Measurements from ENCODE around the gene IER5L. TPM values are rescaled to one million over a fixed set of nuclear protein-coding genes. Genes with fewer than 3 reads are reported as not detected.

The IER5L gene
- polyA plus RNA-seq, 1 donor (not counting 4 experiments of a cell fraction or from before 2014, with no cell fraction given), result 2.1 TPM

- Histone ChIP-seq H2AFZ (ENCODE audit: control insufficient read depth, low read length) (no peak overlapping the region), H3K4me3 (ENCODE audit: control insufficient read depth in 2 of 3, extremely low read depth in 1 of 3, insufficient read depth in 2 of 3, low read depth in 1 of 3, low read length in 3 of 3) (no peak overlapping the region), H4K20me1 (ENCODE audit: control insufficient read depth, extremely low read depth, insufficient read depth, low read length) (no peaks in the 10 kb centered on the region), H3K36me3 (ENCODE audit: control insufficient read depth in 2 of 2, extremely low read depth in 1 of 2, insufficient read depth in 2 of 2, low read length in 2 of 2) (peaks cover 12 to 25% of the 10 kb centered on the region in 2 experiments), H3K9ac (ENCODE audit: control insufficient read depth, extremely low read depth, insufficient read depth, low read length) (no peak overlapping the region), H3K4me2 (ENCODE audit: control insufficient read depth, extremely low read depth, insufficient read depth, low read depth, low read length) (no peak overlapping the region), H3K4me1 (ENCODE audit: control insufficient read depth, extremely low read depth, insufficient read depth, low read length) (no peaks in the 10 kb centered on the region), H3K9me1 (ENCODE audit: control insufficient read depth, extremely low read depth, insufficient read depth, low read length) (no peaks in the 10 kb centered on the region), H3K9me3 (ENCODE audit: control insufficient read depth, low read depth, low read length) (no peaks in the 10 kb centered on the region), H3K27ac (ENCODE audit: control insufficient read depth, insufficient read depth, low read length) (no peak overlapping the region), H3K79me2 (ENCODE audit: control insufficient read depth, insufficient read depth, low read length) (no peaks in the 10 kb centered on the region), H3K27me3 (ENCODE audit: control insufficient read depth, extremely low read depth, insufficient read depth, low read length) (no peaks in the 10 kb centered on the region)
- TF ChIP-seq EZH2 (IDR thresholded peaks at IDR 0.05; ENCODE audit: low read length) (no peak), CTCF (optimal IDR thresholded peaks at IDR 0.05 in 1 of 3, IDR thresholded peaks at IDR 0.05 in 1 of 3, conservative IDR thresholded peaks at IDR 0.05 in 1 of 3; ENCODE audit: extremely low read depth in 1 of 3, insufficient read depth in 2 of 3, low read length in 3 of 3) (no peak)
- no peak for DNase-seq (ENCODE audit: low read depth, low spot score)
- dilution Hi-C loops (cut with MboI; ENCODE audit: extremely low pct_ligation_motif_present, low sequenced_read_pairs), result no loop called here
- no peak for FAIRE-seq
These were observed 51.1 kb downstream of the IER5L start for GRCh38 chr9:129126749-129127618.

Other genes starting within 250 kb of the IER5L start
- 21.8 to 33.5 TPM (median 27.1 TPM) in 3 replicates for gene DOLK, start 230.7 kb downstream of the IER5L start, polyA plus RNA-seq
- 25.6 to 56.3 TPM (median 31.1 TPM) in 3 replicates for gene NUP188, start 230.6 kb downstream of the IER5L start, polyA plus RNA-seq
- 37.1 to 75.7 TPM (median 41.2 TPM) in 3 replicates for gene SH3GLB2, start 149.9 kb downstream of the IER5L start, polyA plus RNA-seq
- gene MIGA2, start 141.6 kb downstream of the IER5L start, polyA plus RNA-seq, result 8.5 to 15.0 TPM (median 9.5 TPM) in 3 replicates
- 14.2 to 17.7 TPM (median 16.7 TPM) in 3 replicates for gene DOLPP1, start 97.2 kb downstream of the IER5L start, polyA plus RNA-seq
- 6.5 to 12.5 TPM (median 8.2 TPM) in 3 replicates for gene CRAT, start 67.5 kb downstream of the IER5L start, polyA plus RNA-seq
- gene PTPA, start 66.8 kb downstream of the IER5L start, polyA plus RNA-seq, result 86.8 to 127 TPM (median 98.0 TPM) in 3 replicates